Inflammatory macrophage treated with lipopolysaccharide for 4 hours (primary cell): ENCODE data around the gene CREG2.
A peak's percentile ranks its signal among the peaks of the same experiment; 100 is the strongest.

Source experiments
- DNase-seq: peaks from one replicate; pipeline ENCODE4 v3.0.0-alpha.2; 2020

The CREG2 gene

GRCh38 chr2:101305035-101305434 is 82.3 kb downstream of the CREG2 start:
- DNase-seq: no peak

DNA sequence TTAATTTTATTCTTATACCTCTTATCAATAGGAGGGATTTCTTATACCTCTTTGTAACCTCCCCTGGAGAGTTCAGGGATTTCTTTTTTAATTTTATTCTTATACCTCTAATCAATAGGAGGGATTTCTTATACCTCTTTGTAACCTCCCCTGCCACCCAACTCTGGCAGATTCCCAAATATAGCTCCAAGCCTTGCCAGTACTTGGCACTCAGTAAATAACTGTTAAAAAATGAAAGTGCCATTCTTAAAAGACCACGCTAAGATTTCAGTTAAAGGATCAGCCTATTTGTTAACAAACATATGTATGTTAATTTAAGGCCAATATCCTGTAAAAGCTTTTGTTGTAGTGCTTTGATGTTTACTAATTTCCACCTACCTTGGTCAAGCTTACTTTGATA is 83.6 kb downstream of the CREG2 start:
- no peak for DNase-seq

DNA sequence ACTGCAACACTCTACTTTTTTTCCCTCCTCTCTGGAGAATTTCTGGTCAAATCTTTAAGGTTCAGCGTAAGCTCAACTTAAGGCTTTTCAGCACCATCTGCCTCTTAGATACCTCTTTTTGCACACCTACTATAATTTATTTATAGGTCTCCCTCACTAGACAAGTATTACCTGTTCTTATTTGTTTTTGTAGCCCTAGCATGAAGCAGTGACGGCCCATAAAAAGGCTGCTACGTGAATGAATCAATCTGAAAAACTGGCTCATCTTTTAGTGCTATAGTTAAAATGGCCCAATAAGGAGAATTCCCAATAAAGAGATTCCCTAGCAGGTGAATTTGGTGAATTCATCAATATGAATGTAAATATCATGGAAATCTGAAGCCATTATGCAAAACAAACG is 85.3 kb downstream of the CREG2 start:
- no peak for DNase-seq

DNA sequence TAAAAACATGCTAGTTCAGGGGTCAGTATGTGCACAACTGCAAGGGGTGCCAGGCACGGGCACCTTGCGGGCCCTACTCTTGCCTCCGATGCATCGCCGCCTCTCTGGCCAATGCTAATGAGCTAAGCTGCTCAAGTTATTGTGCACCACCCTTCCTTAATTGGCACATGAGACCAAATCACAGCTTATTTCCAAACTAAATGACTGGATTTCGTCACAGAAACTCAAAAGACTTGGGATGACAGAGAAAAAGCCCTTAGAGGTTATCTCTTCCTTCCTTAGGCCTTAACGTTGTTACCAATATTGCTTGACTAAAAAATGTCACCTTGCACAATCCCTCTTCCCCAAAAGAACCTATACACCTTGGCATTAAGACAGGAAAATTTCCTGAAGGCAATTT is 86.5 kb downstream of the CREG2 start:
- peak; percentile 68 for DNase-seq

- DNase-seq: no peak
These were observed 87.1 kb downstream of the CREG2 start for GRCh38 chr2:101300164-101300563.

DNA sequence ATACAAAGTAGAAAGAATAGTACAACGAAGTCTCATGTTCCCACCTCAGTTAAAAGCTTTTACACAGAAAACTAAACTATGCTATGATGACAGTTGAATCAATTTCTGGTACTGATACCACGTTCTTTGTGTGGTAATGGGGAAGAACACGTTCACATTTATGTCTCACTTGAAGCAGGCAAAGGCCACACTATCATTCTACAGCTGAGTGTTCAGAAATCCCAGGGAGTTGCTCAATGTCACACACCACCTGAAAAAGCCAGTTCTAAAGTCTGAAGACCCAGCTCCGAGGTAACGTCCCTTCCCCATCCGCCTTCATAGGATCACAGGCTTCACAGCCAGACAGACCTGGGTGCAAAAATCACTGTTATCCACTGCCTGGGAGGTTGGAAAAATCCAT is 87.7 kb downstream of the CREG2 start:
- no peak for DNase-seq

- no peak for DNase-seq
These were observed 89.9 kb downstream of the CREG2 start for GRCh38 chr2:101297383-101297782.

GRCh38 chr2:101296371-101296770 is 90.9 kb downstream of the CREG2 start:
- DNase-seq: no peak

GRCh38 chr2:101295895-101296294 is 91.4 kb downstream of the CREG2 start:
- no peak for DNase-seq
